KOPT-K1 (cell line): ENCODE results near the gene NDUFA11.
"Not testable (repeated sequence)": the region's sequence is repeated elsewhere in the genome, so short reads cannot be mapped to it uniquely, and the experiment has no call there.

Source experiments
- H3K27ac ChIP-seq: fragments of 200-600 bp; sonication (generic); 2 replicates; pipeline ENCODE4 v1.5.1; 2016; ENCODE audit warnings: antibody characterized with exemption, mild to moderate bottlenecking, low read depth, low read length; ENCODE audit not compliant: poor library complexity, severe bottlenecking
- H3K36me3 ChIP-seq: fragments of 200-600 bp; sonication (generic); 2 replicates; pipeline ENCODE4 v1.5.1; 2017; ENCODE audit warnings: antibody characterized with exemption, mild to moderate bottlenecking, low read length, moderate library complexity; ENCODE audit not compliant: insufficient read depth
- H3K9me3 ChIP-seq: fragments of 200-600 bp; sonication (generic); 2 replicates; pipeline ENCODE4 v1.5.1; 2017; ENCODE audit warnings: antibody characterized with exemption, low read length, mild to moderate bottlenecking; ENCODE audit not compliant: insufficient read depth, poor library complexity, severe bottlenecking

NDUFA11 gene

GRCh38 chr19:5848621-5849020, 55.0 kb downstream of the NDUFA11 start:
- H3K9me3 ChIP-seq, H3K36me3 ChIP-seq, H3K27ac ChIP-seq: not testable (repeated sequence)

- not testable (repeated sequence) for H3K27ac ChIP-seq, H3K36me3 ChIP-seq, H3K9me3 ChIP-seq
These were observed 55.7 kb downstream of the NDUFA11 start for GRCh38 chr19:5847846-5848245.
